SK-N-MC (cell line): ENCODE results near the gene GALNT9.
"Not testable (repeated sequence)": the region's sequence is repeated elsewhere in the genome, so short reads cannot be mapped to it uniquely, and the experiment has no call there.

ENCODE experiments used
- EZH2 ChIP-seq: fragments of 200-600 bp; sonication (generic); IDR thresholded peaks from one replicate; pipeline ENCODE4 v1.6.1; 2017; ENCODE audit warnings: antibody characterized with exemption
- FOXP2 ChIP-seq: optimal IDR thresholded peaks from 2 replicates; pipeline ENCODE3; 2011; ENCODE audit warnings: mild to moderate bottlenecking, moderate library complexity; ENCODE audit not compliant: insufficient read depth; ENCODE audit errors: extremely low read length, control extremely low read depth
- POLR2AphosphoS5 ChIP-seq: IDR thresholded peaks from 2 replicates; pipeline ENCODE4 v1.6.1; 2012; ENCODE audit warnings: mild to moderate bottlenecking, low read depth, low read length, borderline replicate concordance

DNA sequence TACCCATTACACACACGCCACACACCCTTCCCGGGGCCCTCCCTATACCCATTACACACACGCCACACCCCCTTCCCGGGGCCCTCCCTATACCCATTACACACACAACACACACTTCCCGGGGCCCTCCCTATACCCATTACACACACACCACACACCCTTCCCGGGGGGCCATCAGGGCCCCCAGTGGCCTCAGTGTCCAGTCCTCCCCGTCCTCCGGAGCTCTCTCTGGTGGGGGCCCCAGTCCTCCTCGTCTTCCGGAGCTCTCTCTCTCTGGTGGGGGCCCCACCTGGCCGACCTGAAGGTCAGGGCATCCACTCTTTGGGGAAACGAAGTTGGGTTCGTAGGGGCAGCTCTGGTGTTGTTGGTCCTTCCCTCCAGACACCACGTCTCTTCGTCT is 86.2 kb downstream of the GALNT9 start:
- TF ChIP-seq POLR2AphosphoS5, EZH2, FOXP2: not testable (repeated sequence)
